OCI-LY3 (cell line): Measurements from ENCODE around the gene ALDH3A1.

Experiments
- H2AFZ ChIP-seq: fragments of 200-600, 300-600 bp; shearing (Covaris generic); 2 replicates; pipeline ENCODE4 v1.6.0; 2014; ENCODE audit warnings: antibody characterized with exemption, low read depth, low read length
- H3K27ac ChIP-seq: fragments of 200-600, 300-600 bp; sonication (generic); 2 replicates; pipeline ENCODE4 v1.5.1; 2014; ENCODE audit warnings: mild to moderate bottlenecking, low read length, moderate library complexity, mixed read lengths
- H3K27me3 ChIP-seq: fragments of 200-600, 300-600 bp; sonication (generic); 2 replicates; pipeline ENCODE4 v1.6.1; 2014; ENCODE audit warnings: low read depth, low read length, mixed read lengths
- H3K36me3 ChIP-seq: fragments of 200-600, 300-600 bp; sonication (generic); replicated peaks from 2 replicates; pipeline ENCODE3; 2014; ENCODE audit warnings: low read depth, low read length, mixed read lengths
- H3K4me1 ChIP-seq: fragments of 300-600, 200-600 bp; sonication (generic); 2 replicates; pipeline ENCODE4 v1.6.1; 2014; ENCODE audit warnings: low read length, mixed read lengths
- H3K4me2 ChIP-seq: fragments of 200-600, 300-600 bp; sonication (generic); 2 replicates; pipeline ENCODE4 v1.6.1; 2014; ENCODE audit warnings: low read length, mixed read lengths
- H3K4me3 ChIP-seq: fragments of 300-600, 200-600 bp; sonication (generic); 2 replicates; pipeline ENCODE4 v1.5.1; 2014; ENCODE audit warnings: antibody characterized with exemption, mild to moderate bottlenecking, low read length, moderate library complexity
- H3K79me2 ChIP-seq: fragments of 300-600, 200-600 bp; shearing (Covaris generic); 2 replicates; pipeline ENCODE4 v1.6.1; 2014; ENCODE audit warnings: mild to moderate bottlenecking, low read length, mixed read lengths
- H3K9ac ChIP-seq: fragments of 300-600, 200-600 bp; shearing (Covaris generic); 2 replicates; pipeline ENCODE4 v1.6.0; 2014; ENCODE audit warnings: mild to moderate bottlenecking, low read length, moderate library complexity
- H3K9me3 ChIP-seq: fragments of 200-600, 300-600 bp; shearing (Covaris generic); 2 replicates; pipeline ENCODE4 v1.6.1; 2014; ENCODE audit warnings: low read length, mixed read lengths; ENCODE audit not compliant: insufficient read depth
- H4K20me1 ChIP-seq: fragments of 200-600, 300-600 bp; sonication (generic); 2 replicates; pipeline ENCODE4 v1.6.1; 2016; ENCODE audit warnings: low read length, mixed read lengths; ENCODE audit not compliant: insufficient read depth
- EZH2phosphoT487 ChIP-seq: fragments of 200-600 bp; shearing (Covaris generic); IDR thresholded peaks from 2 replicates; pipeline ENCODE4 v1.6.1; 2018; ENCODE audit warnings: antibody characterized with exemption, mixed run types, low read depth
- TF ChIP-seq, protein P1 (sequence below): fragments of 200-600, 300-600 bp; sonication (generic); IDR thresholded peaks from 2 replicates; pipeline ENCODE4 v1.5.1; 2014; ENCODE audit warnings: antibody characterized with exemption, low read length, low read depth

The ALDH3A1 gene

DNA sequence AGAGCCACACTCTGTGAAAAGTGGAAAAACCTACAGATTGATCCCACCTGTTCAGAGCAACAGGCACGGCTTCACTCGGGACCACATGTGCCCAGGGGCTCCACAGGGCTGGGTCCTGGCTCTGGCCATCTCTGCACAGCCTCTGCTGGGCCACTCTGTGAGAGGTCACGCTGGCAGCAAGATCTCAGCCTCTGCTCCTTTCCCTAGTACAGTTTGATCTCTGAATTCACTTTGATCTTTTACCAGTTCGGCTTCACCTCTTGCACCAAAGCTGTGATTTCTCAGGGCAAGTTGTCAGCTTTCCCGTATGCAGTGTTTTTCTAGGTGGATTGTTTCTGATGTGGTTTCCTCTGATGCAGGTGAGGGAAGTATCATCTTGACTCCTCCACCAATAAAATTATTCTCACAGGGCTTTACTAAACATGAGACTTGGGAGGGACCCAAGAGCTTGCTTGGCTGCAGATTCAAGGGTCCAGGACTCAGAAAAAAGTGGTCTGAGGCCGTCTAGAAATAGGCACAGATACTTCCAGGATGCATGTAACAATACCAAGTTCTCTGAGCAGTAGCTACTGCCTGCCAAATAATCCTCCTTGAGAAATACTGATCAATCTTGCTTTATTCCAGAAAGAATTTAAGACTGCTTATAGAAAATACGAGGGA lies 24.0 kb upstream of the ALDH3A1 start:
- Histone ChIP-seq H2AFZ (no peak overlapping the region), H3K27me3 (no peaks in the 10 kb centered on the region), H4K20me1 (no peaks in the 10 kb centered on the region), H3K4me1 (no peaks in the 10 kb centered on the region), H3K36me3 (no peaks in the 10 kb centered on the region), H3K27ac (no peak overlapping the region), H3K4me2 (no peak overlapping the region), H3K4me3 (no peak overlapping the region), H3K79me2 (no peaks in the 10 kb centered on the region), H3K9ac (no peak overlapping the region), H3K9me3 (no peaks in the 10 kb centered on the region)
- TF ChIP-seq EZH2phosphoT487: no peak
- TF ChIP-seq, protein P1, sequence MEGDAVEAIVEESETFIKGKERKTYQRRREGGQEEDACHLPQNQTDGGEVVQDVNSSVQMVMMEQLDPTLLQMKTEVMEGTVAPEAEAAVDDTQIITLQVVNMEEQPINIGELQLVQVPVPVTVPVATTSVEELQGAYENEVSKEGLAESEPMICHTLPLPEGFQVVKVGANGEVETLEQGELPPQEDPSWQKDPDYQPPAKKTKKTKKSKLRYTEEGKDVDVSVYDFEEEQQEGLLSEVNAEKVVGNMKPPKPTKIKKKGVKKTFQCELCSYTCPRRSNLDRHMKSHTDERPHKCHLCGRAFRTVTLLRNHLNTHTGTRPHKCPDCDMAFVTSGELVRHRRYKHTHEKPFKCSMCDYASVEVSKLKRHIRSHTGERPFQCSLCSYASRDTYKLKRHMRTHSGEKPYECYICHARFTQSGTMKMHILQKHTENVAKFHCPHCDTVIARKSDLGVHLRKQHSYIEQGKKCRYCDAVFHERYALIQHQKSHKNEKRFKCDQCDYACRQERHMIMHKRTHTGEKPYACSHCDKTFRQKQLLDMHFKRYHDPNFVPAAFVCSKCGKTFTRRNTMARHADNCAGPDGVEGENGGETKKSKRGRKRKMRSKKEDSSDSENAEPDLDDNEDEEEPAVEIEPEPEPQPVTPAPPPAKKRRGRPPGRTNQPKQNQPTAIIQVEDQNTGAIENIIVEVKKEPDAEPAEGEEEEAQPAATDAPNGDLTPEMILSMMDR: no peak

DNA sequence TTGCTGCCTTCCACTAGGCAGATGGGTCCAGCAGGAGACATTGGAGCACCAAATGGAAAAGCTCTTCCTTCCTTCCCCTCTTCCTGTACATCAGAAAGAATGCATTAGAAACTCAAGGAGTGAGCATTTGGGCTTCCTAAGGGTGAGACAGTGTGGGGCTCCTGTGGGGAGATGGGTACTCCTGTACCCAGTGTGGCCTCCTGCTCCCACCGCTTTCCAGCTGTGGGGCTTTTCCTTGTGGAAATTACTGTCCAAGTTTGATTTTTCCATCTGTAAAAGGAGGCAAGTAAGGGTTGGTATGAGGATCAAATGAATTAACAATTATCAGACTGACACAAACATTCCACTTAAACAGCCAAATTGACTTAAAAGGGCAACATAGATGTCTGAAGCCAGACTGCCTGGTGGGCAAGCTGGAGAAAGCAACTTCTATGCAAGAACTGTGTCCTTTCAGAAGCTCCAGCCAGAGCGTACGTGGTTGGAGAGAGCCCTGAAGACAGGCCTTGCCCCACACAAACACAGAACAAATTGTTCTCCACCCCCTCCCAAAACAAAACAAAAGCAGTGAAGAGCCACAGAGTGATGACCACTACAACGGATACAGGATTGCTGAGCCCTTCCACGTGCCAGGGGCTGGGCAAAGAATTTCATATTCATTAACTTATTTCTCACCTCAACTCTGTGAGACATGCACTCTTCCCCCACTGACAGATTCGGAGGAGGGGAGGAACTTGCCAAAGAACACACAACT lies 23.1 kb upstream of the ALDH3A1 start:
- no peak overlapping the region for H3K4me3 ChIP-seq
- no peak overlapping the region for H3K9ac ChIP-seq
- no peaks in the 10 kb centered on the region for H3K9me3 ChIP-seq
- H3K27me3 ChIP-seq: no peaks in the 10 kb centered on the region
- TF ChIP-seq, protein P1: no peak
- no peak for TF ChIP-seq EZH2phosphoT487
- H3K27ac ChIP-seq: no peak overlapping the region
- no peaks in the 10 kb centered on the region for H3K79me2 ChIP-seq
- H2AFZ ChIP-seq: no peak overlapping the region
- no peaks in the 10 kb centered on the region for H3K36me3 ChIP-seq
- H4K20me1 ChIP-seq: no peaks in the 10 kb centered on the region
- no peak overlapping the region for H3K4me2 ChIP-seq
- no peaks in the 10 kb centered on the region for H3K4me1 ChIP-seq

DNA sequence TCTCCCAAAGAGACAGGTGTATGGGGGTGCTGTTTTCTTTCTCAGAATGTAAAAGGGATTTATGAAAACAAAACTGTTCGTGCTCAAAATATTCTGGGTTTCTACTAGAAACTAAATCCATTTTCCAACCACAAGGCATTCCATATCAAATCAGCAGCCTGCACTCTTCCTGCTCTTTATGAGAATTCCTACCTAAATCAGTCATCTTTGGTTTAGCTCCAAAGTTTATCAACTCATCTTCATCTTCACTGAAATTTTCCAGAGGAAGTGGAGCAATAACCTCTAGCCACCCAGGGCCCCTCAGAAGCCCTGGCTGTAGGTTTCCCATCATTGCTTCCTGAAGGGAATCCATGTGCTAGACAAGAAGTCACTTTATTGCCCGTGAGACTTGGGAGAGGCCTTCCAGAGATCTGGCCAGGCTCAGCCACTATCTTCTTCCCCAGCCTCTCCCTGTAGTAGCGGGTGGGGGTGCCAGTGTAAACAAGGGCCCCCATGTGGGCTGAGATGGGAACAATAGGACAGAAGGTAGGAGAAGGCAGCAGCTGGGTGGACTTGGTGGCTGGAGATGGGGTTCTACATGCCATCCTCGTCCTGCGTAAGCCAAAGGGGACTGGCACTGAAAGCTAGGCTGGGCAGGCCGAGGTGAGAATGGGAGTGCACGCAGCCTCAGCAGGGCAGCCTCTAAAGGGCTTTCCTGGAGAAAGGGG lies 22.0 kb upstream of the ALDH3A1 start:
- Histone ChIP-seq H3K27ac (no peak overlapping the region), H3K36me3 (no peaks in the 10 kb centered on the region), H3K79me2 (no peaks in the 10 kb centered on the region), H3K4me2 (no peak overlapping the region), H4K20me1 (no peaks in the 10 kb centered on the region), H3K4me1 (no peaks in the 10 kb centered on the region), H3K9me3 (no peaks in the 10 kb centered on the region), H2AFZ (no peak overlapping the region), H3K4me3 (no peak overlapping the region), H3K27me3 (no peaks in the 10 kb centered on the region), H3K9ac (no peak overlapping the region)
- TF ChIP-seq, protein P1: no peak
- TF ChIP-seq EZH2phosphoT487: no peak
